Testis (tissue), 3 donors: ENCODE data around the gene OPRM1. TPM values are rescaled to one million over a fixed set of nuclear protein-coding genes. Genes with fewer than 3 reads are reported as not detected.

Experiments
- DNase-seq: peaks from one replicate; pipeline ENCODE4 v3.0.0-alpha.2; 2019
- H3K27ac ChIP-seq, 2 donors: fragments of 200-600 bp; sonication (generic); one replicate each; pipeline ENCODE4 v1.5.1; 2019
- H3K27me3 ChIP-seq: fragments of 200-600 bp; sonication (generic); one replicate; pipeline ENCODE4 v1.5.1; 2019
- H3K36me3 ChIP-seq: fragments of 200-600 bp; sonication (generic); one replicate; pipeline ENCODE4 v1.5.1; 2017; ENCODE audit warnings: low read depth; ENCODE audit errors: missing control alignments
- H3K4me1 ChIP-seq: fragments of 200-600 bp; sonication (generic); one replicate; pipeline ENCODE4 v1.5.1; 2019
- H3K4me3 ChIP-seq, 2 donors: fragments of 200-600 bp; sonication (generic); one replicate each; pipeline ENCODE4 v1.5.1; 2017 to 2019
- H3K9me3 ChIP-seq: fragments of 200-600 bp; sonication (generic); one replicate; pipeline ENCODE4 v1.5.1; 2017
- POLR2A ChIP-seq: fragments of 450-650 bp; IDR thresholded peaks from one replicate; pipeline ENCODE4 v1.6.1; 2017; ENCODE audit warnings: antibody characterized with exemption, mild to moderate bottlenecking, moderate library complexity
- WGBS, 2 donors: methylation state at CpG; one replicate each; pipeline ENCODE4 v1.1.5; 2018; 5-methylcytosine and 5-hydroxymethylcytosine counted together
- intact Hi-C: fragments of 100-400 bp; cut with DNase I; formaldehyde crosslinking; loops from one replicate; pipeline ENCODE4 v1.15.1; 2023; ENCODE audit warnings: low total_unique reads
- polyA plus RNA-seq: library from polyadenylated mRNA; stranded (reverse); fragments of 350-450 nt; fragmentation: Illumina TruSeq; extraction: RNeasy Lipid Tissue Mini Kit (QIAGEN cat#74804); gene quantifications from one replicate; pipeline ENCODE4 v1.2.3, GENCODE V29; 2014; ENCODE audit warnings: low read depth, low replicate concordance; ENCODE audit not compliant: insufficient read depth
- total RNA-seq, 2 donors: library from RNA; depleted of rRNA; stranded (reverse); fragments of >200 nt; gene quantifications; one replicate each; pipeline ENCODE4 v1.2.3, GENCODE V29; 2016
- TF ChIP-seq, protein P1 (sequence below), 3 experiments: fragments of 450-650 bp in 2 of 3; fragments of 200-600 bp in 1 of 3; sonication (generic) in 1 of 3; IDR thresholded peaks; one replicate each; pipeline ENCODE4 v1.5.1; 2016 to 2019; ENCODE audit warnings: antibody characterized with exemption in 3 of 3, mild to moderate bottlenecking in 2 of 3, moderate library complexity in 1 of 3

Gene OPRM1
- total and polyA plus RNA-seq, 3 donors from 2014 or later: 1.1 to 8.7 (median 4.0) TPM

DNA sequence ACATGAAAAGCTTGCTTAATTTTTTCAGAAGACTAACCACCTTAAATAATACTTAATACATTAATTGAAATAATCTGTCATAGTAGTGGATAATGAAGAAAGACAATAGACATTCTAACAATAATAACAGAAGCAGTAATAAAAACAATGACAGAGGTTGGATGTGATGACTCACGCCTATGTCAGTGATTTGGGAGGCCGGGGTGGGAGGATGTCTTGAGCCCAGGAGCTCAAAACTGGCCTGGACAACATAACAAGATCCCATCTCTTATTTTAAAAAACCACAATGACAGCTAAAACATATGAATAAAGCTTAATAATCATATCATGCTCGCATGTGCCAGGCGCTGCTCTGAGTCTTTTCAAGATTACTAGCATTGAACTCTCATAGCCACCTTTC, 212.1 kb downstream of the OPRM1 start:
- TF ChIP-seq POLR2A: no peak
- TF ChIP-seq, protein P1, sequence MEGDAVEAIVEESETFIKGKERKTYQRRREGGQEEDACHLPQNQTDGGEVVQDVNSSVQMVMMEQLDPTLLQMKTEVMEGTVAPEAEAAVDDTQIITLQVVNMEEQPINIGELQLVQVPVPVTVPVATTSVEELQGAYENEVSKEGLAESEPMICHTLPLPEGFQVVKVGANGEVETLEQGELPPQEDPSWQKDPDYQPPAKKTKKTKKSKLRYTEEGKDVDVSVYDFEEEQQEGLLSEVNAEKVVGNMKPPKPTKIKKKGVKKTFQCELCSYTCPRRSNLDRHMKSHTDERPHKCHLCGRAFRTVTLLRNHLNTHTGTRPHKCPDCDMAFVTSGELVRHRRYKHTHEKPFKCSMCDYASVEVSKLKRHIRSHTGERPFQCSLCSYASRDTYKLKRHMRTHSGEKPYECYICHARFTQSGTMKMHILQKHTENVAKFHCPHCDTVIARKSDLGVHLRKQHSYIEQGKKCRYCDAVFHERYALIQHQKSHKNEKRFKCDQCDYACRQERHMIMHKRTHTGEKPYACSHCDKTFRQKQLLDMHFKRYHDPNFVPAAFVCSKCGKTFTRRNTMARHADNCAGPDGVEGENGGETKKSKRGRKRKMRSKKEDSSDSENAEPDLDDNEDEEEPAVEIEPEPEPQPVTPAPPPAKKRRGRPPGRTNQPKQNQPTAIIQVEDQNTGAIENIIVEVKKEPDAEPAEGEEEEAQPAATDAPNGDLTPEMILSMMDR (IDR thresholded peaks at IDR 0.05): no peak
- 84 to 88% methylated on average over 4 of the region's 4 CpGs for whole genome bisulfite sequencing, 2 donors
- intact Hi-C loops: no loop called here
- Histone ChIP-seq H3K4me1 (no peaks in the 10 kb centered on the region), H3K36me3 (no peaks in the 10 kb centered on the region), H3K9me3 (no peaks in the 10 kb centered on the region), H3K4me3 (no peak overlapping the region), H3K27ac (no peak overlapping the region), H3K27me3 (no peaks in the 10 kb centered on the region)
- no peak for DNase-seq

DNA sequence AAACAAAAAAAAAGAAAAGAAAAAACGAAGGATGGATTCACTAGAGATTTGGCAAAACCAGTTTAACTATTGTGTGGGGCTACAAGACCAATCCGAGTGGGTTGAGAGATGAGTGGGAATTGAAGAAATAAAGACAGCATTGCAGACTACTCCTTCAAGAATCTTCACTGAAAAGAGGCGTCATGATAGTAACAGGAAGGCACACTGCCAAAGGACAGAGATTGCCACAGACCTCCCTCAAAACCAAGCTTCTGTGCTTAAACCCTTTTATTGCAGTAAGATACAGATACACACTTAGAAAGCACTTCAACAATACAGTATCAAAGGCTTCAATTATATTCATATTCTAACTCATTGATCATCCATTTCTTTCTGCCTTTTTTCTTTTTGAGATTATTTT, 213.6 kb downstream of the OPRM1 start:
- H3K4me3 ChIP-seq: no peak overlapping the region
- H3K27me3 ChIP-seq: no peaks in the 10 kb centered on the region
- no peaks in the 10 kb centered on the region for H3K9me3 ChIP-seq
- no peak overlapping the region for H3K27ac ChIP-seq
- intact Hi-C loops: no loop called here
- H3K4me1 ChIP-seq: no peaks in the 10 kb centered on the region
- DNase-seq: no peak
- no peak for TF ChIP-seq POLR2A
- TF ChIP-seq, protein P1 (IDR thresholded peaks at IDR 0.05): no peak
- 56 to 61% methylated on average over 3 of the region's 3 CpGs for WGBS, 2 donors
- no peaks in the 10 kb centered on the region for H3K36me3 ChIP-seq

DNA sequence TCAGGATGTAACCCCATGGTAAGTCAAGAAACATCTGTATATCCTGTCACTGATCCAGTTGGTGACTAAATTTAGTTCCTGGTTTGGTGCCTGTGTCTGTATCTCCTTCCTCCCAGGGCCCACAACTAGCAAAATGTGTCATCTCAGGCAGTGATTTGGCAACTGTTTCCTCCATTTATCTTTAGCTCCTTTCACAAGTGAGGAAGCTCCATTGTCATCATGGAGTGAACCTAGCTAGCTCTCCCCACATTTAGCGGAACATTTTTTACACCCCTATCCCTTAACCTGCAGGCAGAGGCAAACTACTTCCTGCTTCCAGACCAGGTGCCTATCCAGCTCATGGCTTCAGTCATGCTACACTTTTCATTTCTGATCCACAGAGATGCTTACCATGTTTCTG, 218.0 kb downstream of the OPRM1 start:
- DNase-seq: no peak
- H3K4me3 ChIP-seq: no peak overlapping the region
- H3K36me3 ChIP-seq: no peaks in the 10 kb centered on the region
- no peaks in the 10 kb centered on the region for H3K4me1 ChIP-seq
- no peak overlapping the region for H3K27ac ChIP-seq
- no peaks in the 10 kb centered on the region for H3K27me3 ChIP-seq
- WGBS, 2 donors: 77 to 90% methylated on average over 1 of the region's 1 CpG
- H3K9me3 ChIP-seq: no peaks in the 10 kb centered on the region
- intact Hi-C loops: no loop called here
- TF ChIP-seq POLR2A: no peak
- TF ChIP-seq, protein P1 (IDR thresholded peaks at IDR 0.05): no peak

DNA sequence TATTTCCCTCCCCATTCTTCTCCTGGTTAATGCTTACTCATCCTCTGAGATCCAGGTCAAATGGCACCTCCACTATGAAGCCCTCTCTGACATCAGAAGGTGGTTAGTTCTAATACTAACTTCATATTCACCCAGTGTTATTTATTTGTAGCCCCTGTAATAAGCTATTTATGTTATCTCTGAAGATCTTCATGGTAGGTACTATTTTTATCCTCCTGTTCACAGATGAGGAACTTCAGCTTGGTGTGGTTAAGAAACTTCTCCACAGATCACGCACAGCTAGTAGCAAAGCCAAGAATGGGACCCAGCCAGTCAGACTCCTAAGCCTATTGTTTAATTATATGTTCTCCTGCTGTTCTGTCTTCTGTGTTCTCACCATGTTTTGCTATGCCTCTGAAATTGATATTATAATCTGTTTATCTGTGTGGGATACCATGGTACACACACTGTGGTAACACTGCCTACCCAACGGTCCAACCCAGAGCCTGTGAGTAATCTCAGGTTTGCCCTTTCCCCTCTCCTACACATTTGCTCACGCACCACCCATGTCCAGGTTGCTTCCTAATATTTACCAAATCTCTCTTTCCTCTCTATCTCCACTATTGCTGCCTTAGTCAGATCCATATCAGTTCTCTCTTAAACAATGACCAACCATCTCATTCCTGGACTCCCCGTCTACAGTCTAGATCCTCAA, 219.2 kb downstream of the OPRM1 start:
- WGBS, 2 donors: 81 to 83% methylated on average over 4 of the region's 4 CpGs
- DNase-seq: no peak
- H3K4me1 ChIP-seq: no peaks in the 10 kb centered on the region

More for the DNA sequence above, 219.2 kb downstream of the OPRM1 start:
- no peak overlapping the region for H3K4me3 ChIP-seq
- no peaks in the 10 kb centered on the region for H3K36me3 ChIP-seq
- H3K27ac ChIP-seq: no peak overlapping the region
- H3K9me3 ChIP-seq: no peaks in the 10 kb centered on the region
- TF ChIP-seq, protein P1 (IDR thresholded peaks at IDR 0.05): no peak
- no peak for TF ChIP-seq POLR2A
- H3K27me3 ChIP-seq: no peaks in the 10 kb centered on the region
- intact Hi-C loops: no loop called here
